Cerebellar nuclear complex (tissue), 1 donor: Measurements from ENCODE around the gene EXOC2.
"Not testable (repeated sequence)": the region's sequence is repeated elsewhere in the genome, so short reads cannot be mapped to it uniquely, and the experiment has no call there.

ENCODE experiments used
- DNase-seq, 2 experiments: peaks; one replicate each; lab custom pipeline; 2025; lab: John Stamatoyannopoulos, UW

Gene EXOC2

GRCh38 chr6:628766-629165 lies 64.2 kb downstream of the EXOC2 start:
- no peak for DNase-seq

- DNase-seq: no peak
Measured at GRCh38 chr6:626236-626635, 66.7 kb downstream of the EXOC2 start.

- no peak for DNase-seq
Measured at GRCh38 chr6:624979-625378, 68.0 kb downstream of the EXOC2 start.

- DNase-seq: no peak
Measured at GRCh38 chr6:622462-622861, 70.5 kb downstream of the EXOC2 start.

- no peak for DNase-seq
Measured at GRCh38 chr6:621931-622330, 71.0 kb downstream of the EXOC2 start.

GRCh38 chr6:620950-621349 lies 72.0 kb downstream of the EXOC2 start:
- no peak for DNase-seq

- DNase-seq: no peak
Measured at GRCh38 chr6:620166-620565, 72.8 kb downstream of the EXOC2 start.

GRCh38 chr6:617456-618100 lies 75.4 kb downstream of the EXOC2 start:
- no peak for DNase-seq

GRCh38 chr6:613981-614380 lies 79.0 kb downstream of the EXOC2 start:
- DNase-seq: no peak

- no peak for DNase-seq
Measured at GRCh38 chr6:611928-612327, 81.0 kb downstream of the EXOC2 start.

GRCh38 chr6:610882-611281 lies 82.1 kb downstream of the EXOC2 start:
- no peak for DNase-seq

- DNase-seq: no peak
Measured at GRCh38 chr6:609905-610304, 83.0 kb downstream of the EXOC2 start.

GRCh38 chr6:606829-607379 lies 86.0 kb downstream of the EXOC2 start:
- DNase-seq: no peak

- not testable (repeated sequence) for DNase-seq
Measured at GRCh38 chr6:605895-606294, 87.0 kb downstream of the EXOC2 start.

GRCh38 chr6:604579-604978 lies 88.4 kb downstream of the EXOC2 start:
- no peak for DNase-seq

- DNase-seq: no peak
Measured at GRCh38 chr6:603265-603664, 89.7 kb downstream of the EXOC2 start.

GRCh38 chr6:599576-600448 lies 93.1 kb downstream of the EXOC2 start:
- no peak for DNase-seq

- DNase-seq: no peak
Measured at GRCh38 chr6:593907-594212, 99.1 kb downstream of the EXOC2 start.

GRCh38 chr6:593139-593906 lies 99.6 kb downstream of the EXOC2 start:
- DNase-seq: peak in 1 of 2 experiments; percentile 1

- DNase-seq: no peak
Measured at GRCh38 chr6:589090-589489, 103.8 kb downstream of the EXOC2 start.

- no peak for DNase-seq
Measured at GRCh38 chr6:586553-586952, 106.4 kb downstream of the EXOC2 start.

GRCh38 chr6:583635-584034 lies 109.3 kb downstream of the EXOC2 start:
- no peak for DNase-seq

GRCh38 chr6:583116-583515 lies 109.8 kb downstream of the EXOC2 start:
- DNase-seq: no peak
